ENCODE results near the gene CCDC148. TPM values are rescaled to one million over a fixed set of nuclear protein-coding genes. Genes with fewer than 3 reads are reported as not detected.

CCDC148 gene
- total and polyA plus RNA-seq, 10 of the 15 experiments (the other 5 are each of a cell fraction or from before 2014, with no cell fraction given): 0.07 to 0.30 (median 0.18) TPM; not detected in 7

DNA sequence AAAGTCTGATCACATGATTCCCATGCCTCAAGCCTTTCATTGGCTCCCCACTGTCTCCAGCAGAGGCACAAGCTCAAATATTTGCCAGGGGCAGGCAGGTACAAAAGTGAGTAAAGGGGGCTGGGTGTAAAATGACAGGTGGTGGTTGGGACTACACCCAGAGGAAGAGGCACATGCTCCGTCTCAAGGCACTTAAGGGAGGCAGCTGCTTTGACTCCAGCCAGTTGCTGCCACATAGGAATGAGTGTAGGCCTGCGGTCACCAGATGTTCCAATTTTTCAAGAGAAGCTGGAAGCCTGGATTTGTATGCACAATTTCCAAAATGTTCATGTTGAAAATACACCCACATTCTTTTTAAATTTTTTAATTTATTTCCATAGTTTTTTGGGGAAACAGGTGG lies 190.4 kb downstream of the CCDC148 start:
- BruUV-seq (replicated peaks): no TSS peak
- ChIA-PET RAD21 (ENCODE audit: unreplicated experiment) (no interaction called here), POLR2A (no interaction called here), CTCF (no interaction called here), SMC1A (ENCODE audit: uncharacterized antibody, unreplicated experiment) (no interaction called here)
- ATAC-seq (no peak), DNase-seq (ENCODE audit: low read depth, low spot score) (no peak), FAIRE-seq (no peak)
- TF ChIP-seq WRNIP1 (IDR thresholded peaks at IDR 0.05; ENCODE audit: borderline replicate concordance, low read depth, low read length): no peak
- no peak for TF ChIP-seq NFYB (IDR thresholded peaks at IDR 0.05; ENCODE audit: insufficient read depth, low read depth, low read length)
- TF ChIP-seq IKZF1 (conservative IDR thresholded peaks at IDR 0.05): no peak
- no peak for TF ChIP-seq POU2F2 (IDR thresholded peaks at IDR 0.05; ENCODE audit: borderline replicate concordance, low read depth, low read length)
- TF ChIP-seq STAT3 (IDR thresholded peaks at IDR 0.05; ENCODE audit: low read depth, low read length): no peak
- TF ChIP-seq, protein P1, sequence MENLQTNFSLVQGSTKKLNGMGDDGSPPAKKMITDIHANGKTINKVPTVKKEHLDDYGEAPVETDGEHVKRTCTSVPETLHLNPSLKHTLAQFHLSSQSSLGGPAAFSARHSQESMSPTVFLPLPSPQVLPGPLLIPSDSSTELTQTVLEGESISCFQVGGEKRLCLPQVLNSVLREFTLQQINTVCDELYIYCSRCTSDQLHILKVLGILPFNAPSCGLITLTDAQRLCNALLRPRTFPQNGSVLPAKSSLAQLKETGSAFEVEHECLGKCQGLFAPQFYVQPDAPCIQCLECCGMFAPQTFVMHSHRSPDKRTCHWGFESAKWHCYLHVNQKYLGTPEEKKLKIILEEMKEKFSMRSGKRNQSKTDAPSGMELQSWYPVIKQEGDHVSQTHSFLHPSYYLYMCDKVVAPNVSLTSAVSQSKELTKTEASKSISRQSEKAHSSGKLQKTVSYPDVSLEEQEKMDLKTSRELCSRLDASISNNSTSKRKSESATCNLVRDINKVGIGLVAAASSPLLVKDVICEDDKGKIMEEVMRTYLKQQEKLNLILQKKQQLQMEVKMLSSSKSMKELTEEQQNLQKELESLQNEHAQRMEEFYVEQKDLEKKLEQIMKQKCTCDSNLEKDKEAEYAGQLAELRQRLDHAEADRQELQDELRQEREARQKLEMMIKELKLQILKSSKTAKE (IDR thresholded peaks at IDR 0.05; ENCODE audit: low read depth, poor library complexity, severe bottlenecking): no peak
- no peak for TF ChIP-seq MEF2B (IDR thresholded peaks at IDR 0.05; ENCODE audit: partially characterized antibody, poor library complexity, severe bottlenecking)
- no peak for TF ChIP-seq ZNF622 (IDR thresholded peaks at IDR 0.05)
- Histone ChIP-seq H3K27me3 (replicated peaks in 1 of 2; ENCODE audit: control insufficient read depth in 2 of 2, insufficient read depth in 2 of 2, low read length in 1 of 2) (no peaks in the 10 kb centered on the region), H3K4me2 (ENCODE audit: control insufficient read depth, insufficient read depth) (no peak overlapping the region), H3K4me1 (ENCODE audit: control insufficient read depth, insufficient read depth, low read length) (no peaks in the 10 kb centered on the region), H3K9ac (ENCODE audit: control insufficient read depth, insufficient read depth, low read length) (no peak overlapping the region), H2AFZ (ENCODE audit: control insufficient read depth, low read depth, low read length) (no peak overlapping the region), H3K27ac (ENCODE audit: control insufficient read depth, insufficient read depth) (no peak overlapping the region), H3K36me3 (ENCODE audit: control insufficient read depth in 2 of 2, insufficient read depth in 2 of 2, low read length in 1 of 2) (no peaks in the 10 kb centered on the region), H4K20me1 (ENCODE audit: control insufficient read depth, insufficient read depth) (no peaks in the 10 kb centered on the region), H3K4me3 (no peak overlapping the region), H3K9me3 (replicated peaks; ENCODE audit: control insufficient read depth, insufficient read depth, low read length) (no peaks in the 10 kb centered on the region), H3K79me2 (ENCODE audit: control insufficient read depth, insufficient read depth, low read length) (no peaks in the 10 kb centered on the region)
- in situ Hi-C loops (cut with MboI) (no loop called here), intact Hi-C loops (cut with micrococcal nuclease; ENCODE audit: unreplicated experiment) (no loop called here)
- 56% methylated on average over 2 of the region's 2 CpGs for WGBS (ENCODE audit: insufficient coverage, insufficient replicate concordance, low lambda C conversion rate, missing lambda C conversion rate)
